NOMO-1 (cell line): ENCODE measurements around the gene MYL12B.
"Not testable (repeated sequence)": the region's sequence is repeated elsewhere in the genome, so short reads cannot be mapped to it uniquely, and the experiment has no call there.

Experiments used
- DNase-seq, 2 experiments: peaks; one replicate each; lab custom pipeline; 2025; ENCODE audit not compliant: unreplicated experiment in 2 of 2; lab: John Stamatoyannopoulos, UW

Gene MYL12B

GRCh38 chr18:3293196-3293951 is 31.4 kb downstream of the MYL12B start:
- DNase-seq: no peak

DNA sequence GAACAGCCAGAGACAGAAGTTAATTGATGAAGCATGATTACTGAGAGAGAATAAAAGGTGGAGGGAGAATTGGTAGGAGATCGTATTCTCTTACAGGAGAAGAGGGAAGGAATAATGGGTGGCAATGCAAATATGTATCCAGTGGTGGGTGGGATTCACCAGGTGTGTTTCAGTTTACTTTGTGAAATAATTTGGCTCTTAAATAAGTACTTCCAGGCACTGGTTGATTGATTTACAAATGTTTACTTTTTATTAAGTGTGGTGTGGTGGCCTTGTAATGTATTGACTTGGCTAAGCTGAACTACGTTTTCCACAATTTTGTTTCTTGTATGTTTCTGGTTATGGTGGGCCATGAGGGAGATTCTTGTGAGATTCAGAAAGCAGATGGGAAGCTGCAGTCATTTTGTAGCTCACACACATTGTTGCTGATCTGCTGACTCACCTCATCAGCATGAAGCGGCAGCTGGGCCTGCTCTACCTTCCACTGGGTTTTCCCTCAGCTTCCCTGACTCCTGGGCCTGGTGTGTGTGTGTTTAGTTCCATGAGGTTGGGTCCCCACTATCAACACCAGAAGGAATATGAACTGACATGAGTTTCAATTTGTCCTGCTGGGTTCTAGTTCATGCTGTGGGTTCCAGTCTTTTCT is 32.6 kb downstream of the MYL12B start:
- DNase-seq: no peak

DNA sequence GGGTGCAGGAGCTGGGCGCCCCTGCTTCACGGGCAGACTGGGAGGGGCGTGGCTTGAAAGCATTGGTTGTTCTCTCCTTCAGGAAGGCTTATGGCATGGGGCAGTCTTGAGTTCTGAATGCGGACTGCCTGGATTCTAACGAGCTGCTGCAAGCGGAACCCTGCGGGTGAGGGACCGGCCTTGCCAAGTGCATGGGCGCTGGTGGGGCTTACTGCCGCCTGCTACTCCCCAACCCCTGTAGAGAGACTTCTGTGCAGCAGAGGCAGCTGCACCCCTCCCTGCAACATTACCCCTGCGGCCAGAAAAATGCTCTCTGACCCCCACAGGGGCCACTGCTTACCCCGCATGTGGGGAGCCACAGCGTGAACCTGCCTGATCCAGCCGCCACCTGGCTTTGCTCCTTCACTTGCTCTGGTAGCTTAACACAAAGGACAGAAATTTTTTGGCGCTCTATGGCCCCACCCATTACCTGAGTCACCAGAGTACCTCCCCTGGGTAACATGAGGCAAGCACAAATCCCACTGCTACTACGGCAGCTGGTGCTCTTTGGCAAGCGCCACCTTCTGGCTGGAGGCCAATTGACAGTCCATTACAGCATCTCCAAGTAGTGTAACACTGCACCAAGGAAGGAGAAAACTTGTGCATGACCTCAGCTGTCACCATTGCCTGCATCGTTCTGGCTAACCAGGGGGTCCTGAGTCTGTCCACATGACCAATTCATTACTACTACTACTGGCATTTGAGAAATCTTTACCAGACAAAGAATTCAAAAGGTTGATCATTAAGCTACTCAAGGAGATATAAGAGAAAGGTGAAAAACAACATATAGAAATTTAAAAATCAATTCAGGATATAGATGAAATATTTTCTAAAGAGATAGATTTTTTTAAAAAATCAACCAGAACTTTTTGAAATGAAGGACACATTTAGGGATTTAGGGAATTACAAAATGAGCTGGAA is 35.4 kb downstream of the MYL12B start:
- DNase-seq: peak; percentile 88 to 96

- DNase-seq: no peak
These were observed 42.9 kb downstream of the MYL12B start for GRCh38 chr18:3304832-3305231.

GRCh38 chr18:3305354-3305762 is 43.4 kb downstream of the MYL12B start:
- peak; percentile 50 to 88 for DNase-seq

- DNase-seq: peak; percentile 12 to 53
These were observed 44.0 kb downstream of the MYL12B start for GRCh38 chr18:3305933-3306332.

DNA sequence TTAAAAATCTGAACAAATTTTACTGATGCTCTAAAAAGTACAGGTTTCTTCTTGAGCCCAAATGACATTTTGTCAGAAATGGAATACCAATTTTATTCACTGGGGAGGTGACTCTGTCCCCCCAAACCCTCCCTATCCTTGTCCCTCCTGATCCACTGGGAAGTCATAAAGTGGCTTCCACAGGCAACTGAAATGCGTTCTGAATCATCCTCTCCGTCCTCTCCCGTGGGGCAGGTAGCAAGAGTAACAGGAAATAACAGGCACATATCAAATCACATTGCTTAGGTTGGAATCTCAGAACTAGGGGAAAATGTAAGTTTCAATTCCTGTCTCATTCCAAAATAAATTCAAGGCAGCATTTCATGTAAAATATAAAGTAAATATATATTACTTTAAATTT is 44.5 kb downstream of the MYL12B start:
- DNase-seq: no peak

GRCh38 chr18:3313685-3314084 is 51.8 kb downstream of the MYL12B start:
- no peak for DNase-seq

DNA sequence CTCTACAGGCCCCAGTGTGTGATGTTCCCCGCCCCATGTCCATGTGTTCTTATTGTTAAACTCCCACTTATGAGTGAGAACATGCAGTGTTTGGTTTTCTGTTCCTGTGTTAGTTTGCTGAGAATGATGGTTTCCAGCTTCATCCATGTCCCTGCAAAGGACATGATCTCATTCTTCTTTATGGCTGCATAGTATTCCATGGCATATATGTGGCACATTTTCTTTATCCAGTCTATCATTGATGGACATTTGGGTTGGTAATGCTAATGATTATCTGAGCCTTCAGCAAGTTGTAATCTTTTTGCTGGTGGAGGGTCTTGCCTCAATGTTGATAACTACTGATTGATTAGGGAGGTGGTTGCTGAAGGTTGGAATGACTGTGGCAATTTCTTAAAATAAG is 53.4 kb downstream of the MYL12B start:
- DNase-seq: not testable (repeated sequence)

DNA sequence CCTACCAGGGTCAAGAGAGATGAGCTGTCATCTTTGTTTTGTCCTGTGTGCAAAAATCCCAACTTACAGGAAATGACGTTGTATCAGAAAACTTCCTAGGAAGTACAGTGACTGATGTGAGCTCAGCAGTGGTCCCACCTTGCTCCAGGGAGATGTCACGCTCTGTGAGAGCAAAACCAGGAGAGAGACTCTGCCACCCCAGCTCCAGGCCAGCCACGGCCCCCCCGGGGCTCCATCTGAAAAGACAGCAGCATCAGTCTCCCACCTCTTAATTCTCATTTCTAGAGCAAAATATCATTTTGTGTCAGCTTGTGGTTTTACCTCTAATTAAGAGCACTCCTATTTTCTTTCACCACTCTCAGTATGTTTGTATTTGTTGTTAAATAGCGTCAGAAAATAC is 57.5 kb downstream of the MYL12B start:
- no peak for DNase-seq

DNA sequence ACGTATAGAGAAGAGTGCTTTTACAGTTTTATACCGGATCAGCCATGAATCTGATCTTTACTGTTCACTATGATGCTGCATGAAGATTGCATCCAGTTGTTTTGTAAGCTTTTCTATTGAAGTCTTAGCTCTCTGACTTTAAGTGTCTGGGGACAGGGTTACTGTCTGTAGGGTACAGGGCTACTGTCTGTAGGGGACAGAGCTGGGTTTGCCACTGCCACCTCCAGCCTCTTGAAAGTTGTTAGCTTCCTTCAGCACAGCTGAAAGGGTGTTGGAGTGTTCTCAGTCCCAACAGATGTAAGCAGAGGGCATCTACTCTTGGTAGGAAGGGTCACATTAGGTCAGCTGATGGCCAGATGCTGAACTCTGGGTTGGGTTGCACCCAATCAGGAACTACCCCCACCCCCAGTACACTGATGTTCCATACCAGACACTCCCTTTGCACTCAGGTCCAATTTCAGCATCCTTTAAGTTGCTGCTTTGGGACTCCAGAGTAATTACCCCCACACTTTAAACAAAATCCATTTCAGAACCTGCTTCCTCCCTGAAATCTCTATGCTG is 58.0 kb downstream of the MYL12B start:
- DNase-seq: no peak

GRCh38 chr18:3321133-3321812 is 59.3 kb downstream of the MYL12B start:
- DNase-seq: no peak

DNA sequence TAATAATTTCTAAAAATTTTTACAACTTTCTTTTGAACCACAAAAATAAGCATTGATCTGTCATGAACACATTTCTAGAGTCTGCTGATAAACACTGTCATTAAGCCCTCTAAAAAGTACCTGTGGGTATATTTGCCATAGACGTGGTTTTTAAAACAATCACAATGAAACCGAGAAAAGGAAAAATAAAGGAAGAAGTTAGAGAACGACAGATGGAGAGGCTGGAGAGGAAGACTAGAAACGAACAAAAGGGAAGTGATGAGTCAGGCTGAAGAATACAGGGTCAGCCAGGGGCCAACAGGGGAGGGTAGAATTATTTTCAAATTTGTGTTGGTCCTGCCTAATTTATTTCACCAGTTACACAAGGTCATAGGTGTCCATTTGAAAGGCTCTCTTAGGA is 62.0 kb downstream of the MYL12B start:
- peak; percentile 21 to 89 for DNase-seq
